K562 treated with DMSO at 1 percent for 48 hours (cell line): ENCODE measurements around the gene FOXO4. TPM values are rescaled to one million over a fixed set of nuclear protein-coding genes. Genes with fewer than 3 reads are reported as not detected.

Source experiments
- total RNA-seq: library from RNA; unstranded; fragments of 300-600 nt; gene quantifications from 2 replicates; pipeline ENCODE4 v1.2.3, GENCODE V29; 2022; ENCODE audit warnings: low replicate concordance; ENCODE audit errors: extremely low read depth

The FOXO4 gene, protein sequence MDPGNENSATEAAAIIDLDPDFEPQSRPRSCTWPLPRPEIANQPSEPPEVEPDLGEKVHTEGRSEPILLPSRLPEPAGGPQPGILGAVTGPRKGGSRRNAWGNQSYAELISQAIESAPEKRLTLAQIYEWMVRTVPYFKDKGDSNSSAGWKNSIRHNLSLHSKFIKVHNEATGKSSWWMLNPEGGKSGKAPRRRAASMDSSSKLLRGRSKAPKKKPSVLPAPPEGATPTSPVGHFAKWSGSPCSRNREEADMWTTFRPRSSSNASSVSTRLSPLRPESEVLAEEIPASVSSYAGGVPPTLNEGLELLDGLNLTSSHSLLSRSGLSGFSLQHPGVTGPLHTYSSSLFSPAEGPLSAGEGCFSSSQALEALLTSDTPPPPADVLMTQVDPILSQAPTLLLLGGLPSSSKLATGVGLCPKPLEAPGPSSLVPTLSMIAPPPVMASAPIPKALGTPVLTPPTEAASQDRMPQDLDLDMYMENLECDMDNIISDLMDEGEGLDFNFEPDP
- not detected in 2 replicates for total RNA-seq

DNA sequence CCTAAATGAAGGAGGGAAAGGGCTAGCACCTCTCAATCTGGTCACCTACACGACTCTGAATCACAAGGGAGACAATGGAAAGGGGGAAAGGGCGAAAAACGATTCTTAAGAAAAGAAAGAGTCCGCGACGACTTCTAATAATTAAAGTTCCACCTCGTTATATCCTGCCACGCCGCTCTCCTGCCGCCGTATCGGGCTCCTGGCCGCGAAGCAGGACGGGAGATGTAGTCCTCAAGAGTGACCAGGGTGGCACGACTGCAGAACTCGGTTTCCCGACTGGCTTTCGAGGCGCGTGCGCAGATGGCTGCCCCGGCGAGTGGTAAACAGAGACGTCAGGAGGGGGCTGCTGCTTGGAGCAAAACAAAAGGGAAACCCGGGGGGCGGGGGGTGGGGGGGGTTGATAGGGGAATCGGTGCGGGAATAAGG is at the start of gene FOXO4:
Gene FOXO4, plus strand, starts transcription at position 297 of the 426 bp plus-strand sequence. CDS start 678 bp downstream, outside the sequence.

DNA sequence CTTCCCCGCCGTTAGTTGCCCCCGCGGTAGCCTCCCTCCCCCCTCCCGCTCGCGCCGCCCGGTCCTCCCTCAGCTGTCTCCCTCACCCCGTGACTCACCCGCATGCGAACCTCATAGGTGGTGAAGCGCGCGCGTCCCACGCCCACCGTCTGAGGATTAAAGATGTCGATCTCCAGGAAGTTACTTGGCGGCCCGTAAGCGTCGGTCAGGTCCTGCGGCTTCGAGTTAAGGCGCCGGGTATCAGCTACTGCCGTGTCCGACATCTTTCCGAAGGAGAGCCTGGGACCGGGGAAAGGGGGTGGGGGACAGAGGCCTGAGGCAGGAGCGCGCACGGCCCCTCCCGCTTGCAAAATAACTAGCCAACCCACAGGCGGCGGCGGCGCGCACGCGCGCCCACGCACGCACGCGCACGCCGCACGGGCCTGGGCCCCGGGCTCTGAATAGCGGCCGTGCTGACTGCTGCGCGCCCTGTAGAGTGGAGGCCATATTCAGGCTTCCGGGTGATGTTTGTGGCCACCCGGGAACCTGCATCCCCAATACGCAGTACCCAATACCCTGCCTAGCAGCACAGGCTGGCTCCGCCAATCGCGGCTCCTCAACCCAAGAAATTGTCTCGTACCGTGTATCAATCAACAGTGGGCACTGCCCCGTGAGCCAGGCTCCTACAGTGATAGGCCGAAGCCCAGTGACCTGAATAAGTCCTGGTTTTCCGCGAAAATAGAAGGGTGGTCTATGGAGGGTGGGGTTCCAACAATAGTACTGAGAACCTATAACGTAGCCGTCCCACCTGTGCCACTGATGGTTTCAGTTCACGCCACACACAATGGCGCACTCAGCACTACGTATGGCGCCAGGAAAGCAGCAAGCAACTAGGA is 27.4 kb upstream of the FOXO4 start, which contains the start of gene SNX12:
Gene SNX12, minus strand, starts transcription at position 291 of the 875 bp plus-strand sequence. Its CDS starts 28 bp downstream, at position 263.

DNA sequence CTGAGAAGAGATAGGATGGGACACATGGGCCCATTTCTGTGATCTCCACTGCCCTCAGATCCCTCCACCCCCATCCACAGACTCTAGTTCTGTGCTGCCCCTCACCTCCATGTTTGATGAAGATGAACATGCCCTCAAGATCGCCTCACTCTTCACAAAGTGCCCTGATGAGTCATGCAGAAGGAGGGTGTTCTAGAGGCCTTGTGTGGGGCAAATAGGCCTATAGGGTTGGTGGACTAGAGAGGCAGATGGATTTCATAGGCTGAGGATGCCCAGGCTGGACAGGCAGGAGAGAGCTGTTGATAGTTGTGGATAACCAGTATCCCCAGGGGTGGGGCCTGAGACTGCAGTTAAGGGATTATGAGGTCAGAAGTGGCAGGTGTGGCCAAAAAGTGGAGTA is 10.8 kb downstream of the FOXO4 start, which contains the start of gene CXorf65:
Gene CXorf65, minus strand, starts transcription at position 314 of the 400 bp plus-strand sequence. Its CDS starts 184 bp downstream, at position 130.

GRCh38 chrX:71111141-71111843 is 15.6 kb downstream of the FOXO4 start, which contains the start of gene IL2RG:
Gene IL2RG (minus strand): TSS chrX:71111577. CDS start chrX:71111539, 38 bp downstream.

DNA sequence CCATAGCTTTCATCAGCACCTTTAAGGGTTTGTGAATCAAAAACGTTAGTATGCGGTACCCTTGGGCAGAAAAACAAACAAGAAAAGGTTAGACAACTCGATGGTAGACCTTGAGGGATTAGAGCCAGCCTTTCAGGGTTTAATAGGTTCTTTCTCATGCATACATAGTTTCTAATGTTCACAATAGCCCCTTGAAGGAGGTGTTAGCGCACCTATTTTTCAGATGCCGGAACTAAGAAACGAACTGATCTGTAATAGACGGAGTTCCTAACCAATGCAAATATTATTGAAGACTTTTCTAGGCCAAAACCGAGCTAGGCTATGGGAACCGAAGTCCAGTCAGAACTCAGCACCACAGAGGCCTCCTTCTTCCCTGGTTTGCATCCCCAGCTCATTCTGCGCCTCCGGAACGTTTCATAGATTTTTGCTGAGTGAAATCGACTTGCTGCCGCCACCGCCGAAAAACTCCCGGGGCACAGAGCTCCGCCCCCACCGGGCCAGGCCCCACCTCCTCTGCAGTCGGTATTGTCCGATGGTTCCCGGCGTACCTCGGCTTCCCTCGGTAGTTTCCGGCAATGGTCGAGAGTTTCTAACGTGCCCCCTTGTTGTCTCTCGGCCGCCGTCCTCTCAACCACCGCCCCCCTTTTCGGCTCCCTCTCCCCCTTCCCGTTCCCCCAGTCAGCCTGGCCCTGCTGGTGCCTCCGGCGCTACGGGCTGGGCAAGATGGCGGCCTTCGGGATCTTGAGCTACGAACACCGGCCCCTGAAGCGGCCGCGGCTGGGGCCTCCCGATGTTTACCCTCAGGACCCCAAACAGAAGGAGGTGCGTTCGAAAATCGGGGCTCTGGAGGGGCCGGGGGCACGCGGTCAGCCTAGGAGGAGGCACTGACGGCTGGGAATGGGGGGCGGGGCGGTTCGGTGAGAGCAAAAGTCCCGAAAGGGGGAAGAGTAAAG is 22.7 kb downstream of the FOXO4 start, which contains the start of gene MED12:
Gene MED12, plus strand, starts transcription at position 565 of the 953 bp plus-strand sequence. Its CDS starts 159 bp downstream, at position 724.

GRCh38 chrX:71144651-71145050 is 49.0 kb downstream of the FOXO4 start, which contains the start of gene NLGN3:
Gene NLGN3 (plus strand): TSS chrX:71144841. CDS start chrX:71147750, 2,909 bp downstream.

Other genes with a start within 250 kb of the FOXO4 start
- not detected in 2 replicates for gene TEX11, start 187.1 kb upstream of the FOXO4 start, total RNA-seq
- not detected in 2 replicates for gene SLC7A3, start 164.8 kb upstream of the FOXO4 start, total RNA-seq
- not detected in 2 replicates for gene SNX12, start 27.5 kb upstream of the FOXO4 start, total RNA-seq
- gene CXorf65, start 10.9 kb downstream of the FOXO4 start, total RNA-seq = not detected in 2 replicates
- not detected in 2 replicates for gene IL2RG, start 15.7 kb downstream of the FOXO4 start, total RNA-seq
- not detected in 2 replicates for gene MED12, start 22.7 kb downstream of the FOXO4 start, total RNA-seq
- gene NLGN3, start 49.0 kb downstream of the FOXO4 start, total RNA-seq = not detected in 2 replicates
- gene GJB1, start 127.4 kb downstream of the FOXO4 start, total RNA-seq = not detected in 2 replicates
- gene ZMYM3, start 158.3 kb downstream of the FOXO4 start, total RNA-seq = not detected in 2 replicates
- 314 TPM in 1 of 2 replicates, not detected in the other for gene NONO, start 187.8 kb downstream of the FOXO4 start, total RNA-seq
- gene ITGB1BP2, start 205.9 kb downstream of the FOXO4 start, total RNA-seq = not detected in 2 replicates